IMR-90 (cell line): ENCODE results near the gene MPIG6B. TPM values are rescaled to one million over a fixed set of nuclear protein-coding genes. Genes with fewer than 3 reads are reported as not detected.

Source experiments
- ATAC-seq: fragments of 200-7000 bp; cut with Tn5 transposase; 2 replicates; pipeline ENCODE4 v1.9.1; 2020; ENCODE audit warnings: low read depth, mild to moderate bottlenecking, moderate library complexity
- BruUV-seq: library from RNA; stranded (reverse); fragments of 400-500 nt; replicated peaks from 2 replicates; lab custom pipeline; 2021; lab: Mats Ljungman, UMichigan
- CTCF ChIA-PET: fragments of 300-600 bp; formaldehyde crosslinking; extraction: SDS; loops from one replicate; lab custom pipeline; 2021; ENCODE audit warnings: antibody characterized with exemption; lab: Yijun Ruan, JAX
- POLR2A ChIA-PET: fragments of 300-600 bp; sonication (Branson Sonifier 250); formaldehyde crosslinking; loops from one replicate; lab custom pipeline; 2022; ENCODE audit warnings: antibody characterized with exemption; ENCODE audit not compliant: unreplicated experiment; lab: Charles Lee
- DNase-seq: peaks from one replicate; pipeline ENCODE4 v3.0.0; 2013
- H2AFZ ChIP-seq: replicated peaks from 2 replicates; pipeline ENCODE3; 2013; ENCODE audit warnings: low read length, mild to moderate bottlenecking; ENCODE audit not compliant: poor library complexity
- H2AK5ac ChIP-seq: 2 replicates; pipeline ENCODE4 v1.6.1; 2013; ENCODE audit warnings: low read depth, low read length, inconsistent platforms
- H2AK9ac ChIP-seq: replicated peaks from 2 replicates; pipeline ENCODE3; 2013; ENCODE audit warnings: mild to moderate bottlenecking, low read depth, low read length, moderate library complexity; ENCODE audit not compliant: poor library complexity
- H2BK120ac ChIP-seq: 2 replicates; pipeline ENCODE4 v1.6.1; 2013; ENCODE audit warnings: low read depth, low read length, inconsistent platforms
- H2BK15ac ChIP-seq: 3 replicates; pipeline ENCODE4 v1.6.1; 2013; ENCODE audit warnings: low read depth, low read length, inconsistent platforms
- H2BK20ac ChIP-seq: 2 replicates; pipeline ENCODE4 v1.6.1; 2013; ENCODE audit warnings: low read depth, mild to moderate bottlenecking, inconsistent platforms, low read length, moderate library complexity
- H2BK5ac ChIP-seq: 2 replicates; pipeline ENCODE4 v1.6.1; 2013; ENCODE audit warnings: mild to moderate bottlenecking, low read depth, low read length, inconsistent platforms; ENCODE audit not compliant: poor library complexity, severe bottlenecking
- H3K14ac ChIP-seq: replicated peaks from 2 replicates; pipeline ENCODE4 v1.6.1; 2013; ENCODE audit warnings: low read depth, low read length, inconsistent platforms
- H3K18ac ChIP-seq: 2 replicates; pipeline ENCODE4 v1.6.1; 2013; ENCODE audit warnings: low read depth, low read length, control low read depth
- H3K23ac ChIP-seq: 2 replicates; pipeline ENCODE4 v1.6.1; 2013; ENCODE audit warnings: low read depth, low read length, inconsistent platforms
- H3K27ac ChIP-seq: 2 replicates; pipeline ENCODE4 v1.5.1; 2013; ENCODE audit warnings: mild to moderate bottlenecking, control low read depth, low read length; ENCODE audit not compliant: insufficient read depth
- H3K27me3 ChIP-seq: 2 replicates; pipeline ENCODE4 v1.6.1; 2013; ENCODE audit warnings: low read length; ENCODE audit not compliant: control insufficient read depth, insufficient read depth
- H3K36me3 ChIP-seq: 2 replicates; pipeline ENCODE4 v1.6.1; 2013; ENCODE audit warnings: low read length, mixed read lengths; ENCODE audit not compliant: control insufficient read depth, insufficient read depth
- H3K4ac ChIP-seq: 2 replicates; pipeline ENCODE4 v1.6.1; 2013; ENCODE audit warnings: low read depth, low read length, inconsistent platforms
- H3K4me1 ChIP-seq: 2 replicates; pipeline ENCODE4 v1.6.1; 2013; ENCODE audit warnings: low read length, mixed read lengths; ENCODE audit not compliant: control insufficient read depth, insufficient read depth
- H3K4me2 ChIP-seq: 2 replicates; pipeline ENCODE4 v1.6.1; 2013; ENCODE audit warnings: low read depth, mild to moderate bottlenecking, control low read depth, low read length, moderate library complexity
- H3K4me3 ChIP-seq: 2 replicates; pipeline ENCODE4 v1.5.1; 2013; ENCODE audit warnings: low read depth, mild to moderate bottlenecking, control low read depth, low read length, moderate library complexity; ENCODE audit not compliant: insufficient read depth
- H3K56ac ChIP-seq: 2 replicates; pipeline ENCODE4 v1.6.1; 2013; ENCODE audit warnings: low read length, inconsistent platforms; ENCODE audit not compliant: insufficient read depth; ENCODE audit errors: extremely low read depth
- H3K79me1 ChIP-seq, 2 experiments: 2 replicates each; pipeline ENCODE4 v1.6.1; 2013; ENCODE audit warnings: low read length in 2 of 2, inconsistent platforms in 1 of 2, low read depth in 1 of 2
- H3K9ac ChIP-seq: 2 replicates; pipeline ENCODE4 v1.6.1; 2013; ENCODE audit warnings: low read depth, low read length, control low read depth
- H3K9me1 ChIP-seq: 2 replicates; pipeline ENCODE4 v1.6.1; 2013; ENCODE audit warnings: low read length, inconsistent platforms; ENCODE audit not compliant: insufficient read depth
- H3K9me3 ChIP-seq: 2 replicates; pipeline ENCODE4 v1.6.1; 2013; ENCODE audit warnings: low read length; ENCODE audit not compliant: control insufficient read depth, insufficient read depth
- H4K20me1 ChIP-seq: 2 replicates; pipeline ENCODE4 v1.6.1; 2013; ENCODE audit warnings: low read length, inconsistent platforms; ENCODE audit not compliant: insufficient read depth
- H4K5ac ChIP-seq: 2 replicates; pipeline ENCODE4 v1.6.1; 2013; ENCODE audit warnings: mild to moderate bottlenecking, low read depth, low read length, control low read depth
- H4K8ac ChIP-seq, 2 experiments: 2 replicates each; pipeline ENCODE4 v1.6.1; 2013; ENCODE audit warnings: low read depth in 2 of 2, low read length in 2 of 2, control low read depth in 1 of 2, inconsistent platforms in 1 of 2
- H4K91ac ChIP-seq: 2 replicates; pipeline ENCODE4 v1.6.1; 2013; ENCODE audit warnings: low read depth, low read length, inconsistent platforms; ENCODE audit not compliant: insufficient read depth
- CHD1 ChIP-seq: IDR thresholded peaks from 2 replicates; pipeline ENCODE4 v1.6.1; 2012; ENCODE audit warnings: low read depth, low read length, improper control_type of control experiment
- MAZ ChIP-seq: IDR thresholded peaks from 2 replicates; pipeline ENCODE4 v1.6.1; 2012; ENCODE audit warnings: low read depth, mild to moderate bottlenecking, low read length, improper control_type of control experiment, moderate library complexity, borderline replicate concordance
- MXI1 ChIP-seq: IDR thresholded peaks from 2 replicates; pipeline ENCODE4 v1.6.1; 2012; ENCODE audit warnings: low read depth, mild to moderate bottlenecking, low read length, moderate library complexity, borderline replicate concordance
- NFE2L2 ChIP-seq: fragments of 150-350 bp; IDR thresholded peaks from 2 replicates; pipeline ENCODE4 v1.6.1; 2016; ENCODE audit warnings: low read depth, mild to moderate bottlenecking, low read length
- POLR2A ChIP-seq: IDR thresholded peaks from 2 replicates; pipeline ENCODE4 v1.6.1; 2012; ENCODE audit warnings: mild to moderate bottlenecking, low read depth, low read length
- RAD21 ChIP-seq: IDR thresholded peaks from 2 replicates; pipeline ENCODE4 v1.6.1; 2012; ENCODE audit warnings: low read length, improper control_type of control experiment
- RFX5 ChIP-seq: IDR thresholded peaks from 2 replicates; pipeline ENCODE4 v1.8.0; 2012; ENCODE audit warnings: low read depth, mild to moderate bottlenecking, low read length, moderate library complexity
- WGBS, 2 experiments: methylation state at CpG; one replicate each; pipeline versions ENCODE4 v1.1.5 to v1.1.7; 2013; ENCODE audit warnings: missing lambda C conversion rate in 2 of 2; ENCODE audit not compliant: insufficient read length in 1 of 2; ENCODE audit errors: extremely low coverage in 2 of 2; 5-methylcytosine and 5-hydroxymethylcytosine counted together
- dilution Hi-C: fragments of 300-500 bp; cut with HindIII; formaldehyde crosslinking; loops from one replicate; pipeline ENCODE4 v1.14.3; 2018; ENCODE audit warnings: low sequenced_read_pairs; ENCODE audit not compliant: unreplicated experiment
- in situ Hi-C: fragments of 300-500 bp; cut with MboI; formaldehyde crosslinking; loops from 3 replicates; pipeline ENCODE4 v1.14.3; 2019; ENCODE audit warnings: low sequenced_read_pairs, inconsistent platforms, mixed read lengths
- intact Hi-C: fragments of 100-400 bp; cut with micrococcal nuclease; formaldehyde crosslinking; loops from 2 replicates; pipeline ENCODE4 v1.10.0; 2022
- polyA plus RNA-seq, 3 experiments: library from polyadenylated mRNA; depleted of rRNA; stranded (reverse); fragments of >200 nt; gene quantifications; 2 replicates each; pipeline ENCODE4 v1.2.3, GENCODE V29; 2012; ENCODE audit warnings: low replicate concordance in 1 of 3
- total RNA-seq: library from RNA; depleted of rRNA; stranded (reverse); fragments of >200 nt; gene quantifications from 2 replicates; pipeline ENCODE4 v1.2.3, GENCODE V29; 2012
- TF ChIP-seq, protein P1 (sequence below): fragments of 150-350 bp; IDR thresholded peaks from 2 replicates; pipeline ENCODE4 v1.6.1; 2017; ENCODE audit warnings: mild to moderate bottlenecking, antibody characterized with exemption, low read length, low read depth
- TF ChIP-seq, protein P2 (sequence below): conservative IDR thresholded peaks from 2 replicates; pipeline ENCODE4 v1.5.1; 2012; ENCODE audit warnings: mild to moderate bottlenecking, low read depth, low read length, improper control_type of control experiment

Gene MPIG6B
- total and polyA plus RNA-seq, 2 of the 4 experiments (the other 2 are of a cell fraction) = not detected

DNA sequence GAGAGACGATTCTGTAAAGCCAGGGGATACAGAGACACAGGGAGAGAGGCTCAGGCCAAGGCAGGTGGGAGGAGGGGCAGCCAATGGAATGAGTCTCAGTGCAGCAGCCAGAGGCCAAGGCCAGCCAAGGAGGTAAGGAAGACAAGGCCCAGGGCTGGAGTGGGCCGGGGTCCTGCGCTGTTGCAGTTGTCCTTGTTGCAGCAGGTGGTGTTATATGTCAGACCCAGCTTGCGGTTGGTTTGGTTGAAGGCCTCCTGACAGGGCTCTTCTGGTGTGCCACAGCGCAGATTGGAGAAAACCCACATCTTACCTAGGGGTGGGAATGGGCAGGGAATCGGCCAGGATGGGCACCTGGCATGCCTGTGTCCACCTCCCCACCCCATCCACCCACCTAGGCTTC is 4.2 kb upstream of the MPIG6B start:
- no peak overlapping the region for H4K5ac ChIP-seq
- CTCF ChIA-PET = no interaction called here
- no peaks in the 10 kb centered on the region for H3K79me1 ChIP-seq
- no peak overlapping the region for H2BK15ac ChIP-seq
- no CpG with 5 or more reads among the region's 6 CpGs for whole genome bisulfite sequencing, 2 experiments
- no peak overlapping the region for H2BK5ac ChIP-seq
- no peak overlapping the region for H2BK120ac ChIP-seq
- H3K4me2 ChIP-seq = no peak overlapping the region
- in situ Hi-C loops = no loop called here
- H3K9ac ChIP-seq = no peak overlapping the region
- no peak overlapping the region for H3K56ac ChIP-seq
- H4K91ac ChIP-seq = no peak overlapping the region
- dilution Hi-C loops = no loop called here
- no peaks in the 10 kb centered on the region for H3K36me3 ChIP-seq
- no peak overlapping the region for H2AFZ ChIP-seq
- H2AK9ac ChIP-seq = peak overlapping the region; percentile 50
- H3K23ac ChIP-seq = no peak overlapping the region
- H3K27me3 ChIP-seq = peaks cover 11% of the 10 kb centered on the region
- no peak overlapping the region for H2BK20ac ChIP-seq
- TF ChIP-seq POLR2A (no peak), RFX5 (no peak), RAD21 (no peak), CHD1 (no peak), NFE2L2 (no peak), MXI1 (no peak), MAZ (no peak)
- TF ChIP-seq, protein P1, sequence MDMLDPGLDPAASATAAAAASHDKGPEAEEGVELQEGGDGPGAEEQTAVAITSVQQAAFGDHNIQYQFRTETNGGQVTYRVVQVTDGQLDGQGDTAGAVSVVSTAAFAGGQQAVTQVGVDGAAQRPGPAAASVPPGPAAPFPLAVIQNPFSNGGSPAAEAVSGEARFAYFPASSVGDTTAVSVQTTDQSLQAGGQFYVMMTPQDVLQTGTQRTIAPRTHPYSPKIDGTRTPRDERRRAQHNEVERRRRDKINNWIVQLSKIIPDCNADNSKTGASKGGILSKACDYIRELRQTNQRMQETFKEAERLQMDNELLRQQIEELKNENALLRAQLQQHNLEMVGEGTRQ = no peak
- TF ChIP-seq, protein P2, sequence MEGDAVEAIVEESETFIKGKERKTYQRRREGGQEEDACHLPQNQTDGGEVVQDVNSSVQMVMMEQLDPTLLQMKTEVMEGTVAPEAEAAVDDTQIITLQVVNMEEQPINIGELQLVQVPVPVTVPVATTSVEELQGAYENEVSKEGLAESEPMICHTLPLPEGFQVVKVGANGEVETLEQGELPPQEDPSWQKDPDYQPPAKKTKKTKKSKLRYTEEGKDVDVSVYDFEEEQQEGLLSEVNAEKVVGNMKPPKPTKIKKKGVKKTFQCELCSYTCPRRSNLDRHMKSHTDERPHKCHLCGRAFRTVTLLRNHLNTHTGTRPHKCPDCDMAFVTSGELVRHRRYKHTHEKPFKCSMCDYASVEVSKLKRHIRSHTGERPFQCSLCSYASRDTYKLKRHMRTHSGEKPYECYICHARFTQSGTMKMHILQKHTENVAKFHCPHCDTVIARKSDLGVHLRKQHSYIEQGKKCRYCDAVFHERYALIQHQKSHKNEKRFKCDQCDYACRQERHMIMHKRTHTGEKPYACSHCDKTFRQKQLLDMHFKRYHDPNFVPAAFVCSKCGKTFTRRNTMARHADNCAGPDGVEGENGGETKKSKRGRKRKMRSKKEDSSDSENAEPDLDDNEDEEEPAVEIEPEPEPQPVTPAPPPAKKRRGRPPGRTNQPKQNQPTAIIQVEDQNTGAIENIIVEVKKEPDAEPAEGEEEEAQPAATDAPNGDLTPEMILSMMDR = no peak
- H3K18ac ChIP-seq = no peak overlapping the region
- H3K14ac ChIP-seq = no peak overlapping the region
- POLR2A ChIA-PET = no interaction called here
- H3K27ac ChIP-seq = no peak overlapping the region
- no peaks in the 10 kb centered on the region for H3K9me3 ChIP-seq
- no peak overlapping the region for H4K8ac ChIP-seq
- no peaks in the 10 kb centered on the region for H4K20me1 ChIP-seq
- H3K9me1 ChIP-seq = peaks cover 4% of the 10 kb centered on the region; the same call in 1 of the 2 replicates
- no peak for ATAC-seq
- no peak overlapping the region for H2AK5ac ChIP-seq
- H3K4ac ChIP-seq = no peak overlapping the region
- H3K4me3 ChIP-seq = no peak overlapping the region
- BruUV-seq = no TSS peak
- no peaks in the 10 kb centered on the region for H3K4me1 ChIP-seq
- DNase-seq = no peak
- intact Hi-C loops = no loop called here
